Eye (tissue), 1 donor: Measurements from ENCODE around the gene DIAPH2.

Source experiments
- DNase-seq: peaks from one replicate; pipeline ENCODE4 v3.0.0-alpha.2; 2015

Gene DIAPH2

DNA sequence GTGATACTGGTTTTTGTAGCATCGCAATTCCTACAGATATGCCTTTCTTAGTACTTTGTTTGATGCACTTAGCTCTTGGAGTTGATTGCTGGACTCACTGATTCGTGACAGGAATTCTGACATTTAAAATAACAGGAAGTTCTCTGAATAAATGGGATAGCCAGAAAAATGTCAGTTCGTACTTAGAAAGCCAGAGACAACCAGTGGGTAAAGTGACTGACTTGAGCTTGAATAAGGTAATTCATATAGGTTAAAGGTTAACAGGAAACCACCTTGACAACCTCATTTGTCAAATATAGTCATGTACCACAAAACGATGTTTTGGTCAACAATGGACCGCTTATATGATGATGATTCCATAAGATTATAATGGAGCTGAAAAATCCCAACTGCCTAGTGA, 380.4 kb downstream of the DIAPH2 start:
- no peak for DNase-seq

- DNase-seq = no peak
Observed at GRCh38 chrX:97065973-97066372, 381.3 kb downstream of the DIAPH2 start.

DNA sequence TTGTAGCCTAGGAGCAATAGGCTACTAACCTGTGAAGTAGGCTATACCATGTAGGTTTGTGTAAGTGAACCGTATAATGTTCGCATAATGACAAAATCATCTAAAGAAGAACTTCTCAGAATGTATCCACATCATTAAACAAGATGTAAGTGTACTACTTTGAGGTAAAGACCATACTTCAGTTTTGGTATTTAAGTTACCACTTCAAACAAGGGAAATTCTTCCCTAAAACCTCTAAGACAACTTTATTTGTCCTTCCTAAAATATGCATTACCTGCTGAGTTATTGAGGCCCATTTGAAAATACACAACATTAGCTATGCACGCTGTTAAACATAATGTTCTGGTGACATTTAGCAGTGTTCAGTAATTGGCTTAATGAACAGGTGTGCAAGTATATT, 381.7 kb downstream of the DIAPH2 start:
- no peak for DNase-seq

- DNase-seq = no peak
Observed at GRCh38 chrX:97070346-97070745, 385.7 kb downstream of the DIAPH2 start.

- DNase-seq = no peak
Observed at GRCh38 chrX:97074400-97074799, 389.8 kb downstream of the DIAPH2 start.

GRCh38 chrX:97089116-97089515, 404.5 kb downstream of the DIAPH2 start:
- DNase-seq = no peak

DNA sequence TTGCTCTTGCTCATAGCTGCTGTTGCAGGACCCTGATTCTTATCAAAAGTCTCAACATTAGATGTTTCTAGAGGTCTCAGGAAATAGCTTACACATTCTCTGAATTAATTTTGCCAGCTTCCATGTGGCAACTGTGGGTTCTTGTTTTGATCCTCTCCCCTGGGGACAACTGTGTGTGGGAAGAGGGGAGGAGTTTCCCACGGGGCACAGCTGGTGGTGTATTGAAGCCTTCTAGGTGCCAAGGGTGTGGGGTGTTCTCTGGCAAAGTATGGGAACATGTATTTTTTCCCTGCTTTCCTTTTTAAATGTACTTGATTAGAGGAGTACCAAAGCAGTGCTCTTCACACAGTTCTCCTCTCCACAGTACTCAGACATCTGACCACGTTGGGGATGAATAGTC, 411.7 kb downstream of the DIAPH2 start:
- no peak for DNase-seq

GRCh38 chrX:97102938-97103337, 418.3 kb downstream of the DIAPH2 start:
- no peak for DNase-seq

DNA sequence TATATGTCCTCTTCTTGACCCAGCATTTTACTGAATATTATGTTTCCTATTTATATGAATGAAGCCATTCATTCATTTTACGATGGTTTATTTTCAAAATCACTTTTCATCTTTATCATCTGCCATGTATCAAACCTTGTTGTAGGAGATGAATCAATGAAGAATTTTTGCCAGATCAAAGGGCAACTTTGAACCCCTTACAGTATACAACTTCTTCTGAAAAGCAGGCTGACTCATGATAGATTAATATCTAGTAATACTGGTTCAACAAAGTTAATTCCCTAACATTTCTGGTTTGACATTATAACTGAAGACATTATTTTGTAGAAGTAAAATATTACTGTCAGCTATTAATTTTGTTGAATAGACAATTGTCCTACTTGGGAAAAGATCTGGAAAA, 425.1 kb downstream of the DIAPH2 start:
- no peak for DNase-seq

DNA sequence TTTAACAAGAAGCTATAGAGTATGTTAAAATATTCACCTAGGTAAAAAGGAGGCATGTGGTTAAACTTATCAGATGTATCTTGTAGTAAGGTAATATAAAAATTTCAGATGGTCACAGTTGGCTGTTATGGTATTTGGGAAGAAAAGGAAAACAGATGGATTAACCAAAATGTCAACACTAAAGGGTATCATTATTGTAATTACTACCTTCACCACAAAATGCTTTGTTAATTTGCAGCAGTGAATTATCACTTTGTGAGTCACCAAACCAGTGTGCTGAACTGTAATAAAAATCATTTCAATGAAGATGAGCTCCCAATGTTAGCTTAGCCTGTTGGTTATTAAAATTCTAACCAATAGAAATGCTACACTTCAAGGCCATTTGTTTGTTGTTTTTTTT, 432.9 kb downstream of the DIAPH2 start:
- DNase-seq = no peak

DNA sequence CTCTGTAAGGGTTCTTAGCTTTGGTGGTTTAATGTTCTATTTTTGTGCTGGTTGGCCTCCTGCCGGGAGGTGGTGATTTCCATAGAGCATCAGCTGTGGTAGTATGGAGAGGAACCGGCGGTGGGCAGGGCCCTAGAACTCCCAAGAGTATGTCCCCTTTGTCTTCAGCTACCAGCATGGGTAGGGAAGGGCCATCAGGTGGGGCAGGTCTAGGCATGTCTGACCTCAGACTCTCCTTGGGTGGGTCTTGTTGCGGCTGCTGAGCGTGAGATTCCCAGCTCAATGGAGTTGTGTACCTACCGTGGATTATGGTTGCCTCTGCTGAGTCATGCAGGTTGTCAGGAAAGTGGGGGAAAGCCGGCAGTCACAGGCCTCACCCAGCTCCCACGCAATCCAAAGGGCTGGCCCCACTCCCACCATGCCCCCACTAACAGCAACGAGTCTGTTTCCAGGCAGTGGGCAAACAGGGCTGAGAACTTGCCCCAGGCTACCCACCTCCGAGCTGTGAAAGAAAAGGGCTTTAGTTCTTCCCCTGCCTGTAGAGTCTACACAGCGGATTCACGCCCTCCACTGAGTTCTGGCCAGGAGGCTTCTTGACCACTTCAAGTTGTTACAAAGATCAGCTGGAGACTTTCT, 434.9 kb downstream of the DIAPH2 start:
- DNase-seq = no peak

- DNase-seq = no peak
Observed at GRCh38 chrX:97123001-97123400, 438.4 kb downstream of the DIAPH2 start.

GRCh38 chrX:97126020-97126419, 441.4 kb downstream of the DIAPH2 start:
- no peak for DNase-seq

GRCh38 chrX:97132664-97133415, 448.2 kb downstream of the DIAPH2 start:
- DNase-seq = peak; percentile 7

DNA sequence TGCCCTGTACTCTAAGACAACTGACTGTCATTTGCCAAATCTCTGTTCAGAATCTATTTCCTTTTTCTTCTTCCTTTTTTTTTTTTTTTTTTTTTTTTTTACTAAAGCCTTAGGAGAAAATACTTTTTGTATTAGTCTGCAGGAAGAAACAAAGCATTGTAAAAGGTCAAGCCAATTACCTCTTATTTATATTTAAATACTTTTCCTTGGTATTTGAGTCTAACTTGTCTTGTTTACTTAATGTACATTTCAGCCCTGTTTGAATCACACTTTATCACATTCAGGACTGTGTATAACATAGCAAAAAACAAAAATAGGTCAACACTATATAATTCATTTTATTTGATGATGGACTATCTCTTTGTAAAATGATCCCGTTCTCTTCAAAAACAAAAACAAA, 461.3 kb downstream of the DIAPH2 start:
- DNase-seq = no peak

DNA sequence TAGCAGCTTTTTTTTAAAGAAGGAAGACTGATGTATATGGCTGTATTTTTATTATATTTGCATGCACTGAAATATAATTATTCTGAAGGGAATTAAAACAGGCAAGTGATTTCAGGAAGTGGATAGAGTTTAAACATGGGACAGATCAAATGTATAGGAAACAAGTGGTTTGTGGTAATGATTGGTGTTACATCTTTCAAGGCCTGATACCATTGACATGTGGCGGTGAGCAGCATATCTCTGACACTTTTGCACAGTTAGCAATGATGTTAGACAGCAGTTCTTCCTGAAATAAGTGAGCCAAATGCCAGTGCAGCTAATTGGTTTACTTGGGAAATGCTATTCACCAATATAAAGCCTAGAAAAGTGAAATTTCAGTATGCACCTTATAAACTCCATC, 471.2 kb downstream of the DIAPH2 start:
- no peak for DNase-seq

GRCh38 chrX:97158269-97158668, 473.6 kb downstream of the DIAPH2 start:
- DNase-seq = no peak

DNA sequence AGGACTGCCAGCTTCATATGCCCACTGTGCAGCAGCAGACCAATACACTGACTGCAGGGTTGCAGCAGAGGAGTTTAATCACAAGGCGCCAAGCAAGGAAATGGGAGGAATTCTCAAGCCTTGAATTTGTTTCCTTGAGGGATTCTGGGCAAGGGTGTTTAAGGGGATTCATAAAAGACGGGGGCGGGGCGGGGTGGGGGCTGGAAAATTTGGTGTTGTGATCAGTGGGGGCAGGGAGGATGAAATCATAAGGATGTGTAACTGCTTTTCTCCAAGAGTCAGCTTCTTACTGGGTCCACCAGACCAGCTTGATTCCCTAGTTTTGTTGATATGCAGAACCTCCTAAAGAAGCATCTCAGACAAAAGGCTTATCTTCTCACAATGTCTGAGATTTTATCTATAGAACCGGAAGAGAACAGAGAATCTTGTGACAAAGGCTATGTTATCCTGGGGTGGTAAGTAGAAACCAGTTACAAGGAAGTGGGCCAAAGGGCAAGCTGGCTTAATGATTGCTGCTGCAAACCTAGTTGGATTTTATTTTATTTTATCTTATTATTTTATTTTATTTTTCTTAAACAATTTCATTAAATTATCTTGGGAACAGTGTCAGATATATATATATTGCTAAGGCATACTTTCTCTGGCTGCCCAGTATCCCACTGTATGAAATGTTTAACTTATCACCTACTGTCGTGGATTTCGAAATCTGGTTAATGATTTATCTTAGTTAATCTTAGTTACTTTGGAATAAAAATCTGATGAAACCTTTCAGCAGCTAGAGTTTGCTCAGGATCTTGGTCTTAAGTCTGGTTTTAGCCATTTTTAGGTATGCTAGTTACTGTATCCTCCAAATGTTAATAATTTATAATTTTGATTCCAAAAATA, 475.5 kb downstream of the DIAPH2 start:
- DNase-seq = peak; percentile 1

DNA sequence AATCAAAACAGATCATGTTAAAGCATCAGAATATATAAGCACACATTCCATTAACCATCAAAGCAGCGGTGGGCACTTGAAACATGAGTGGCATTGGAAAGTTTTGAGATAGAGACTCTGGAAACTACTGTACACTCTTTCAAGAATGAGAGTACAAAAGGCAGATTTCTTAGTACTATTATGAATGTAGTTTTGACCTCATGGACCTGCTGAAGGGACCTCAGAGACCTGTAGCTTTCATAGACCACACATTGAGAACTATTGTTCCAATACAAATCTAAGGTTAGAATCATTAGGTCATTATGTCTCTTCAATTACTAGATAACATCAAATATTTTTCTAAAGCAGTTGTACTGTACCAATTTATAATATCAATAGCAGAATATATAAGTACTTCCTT, 482.7 kb downstream of the DIAPH2 start:
- DNase-seq = no peak

DNA sequence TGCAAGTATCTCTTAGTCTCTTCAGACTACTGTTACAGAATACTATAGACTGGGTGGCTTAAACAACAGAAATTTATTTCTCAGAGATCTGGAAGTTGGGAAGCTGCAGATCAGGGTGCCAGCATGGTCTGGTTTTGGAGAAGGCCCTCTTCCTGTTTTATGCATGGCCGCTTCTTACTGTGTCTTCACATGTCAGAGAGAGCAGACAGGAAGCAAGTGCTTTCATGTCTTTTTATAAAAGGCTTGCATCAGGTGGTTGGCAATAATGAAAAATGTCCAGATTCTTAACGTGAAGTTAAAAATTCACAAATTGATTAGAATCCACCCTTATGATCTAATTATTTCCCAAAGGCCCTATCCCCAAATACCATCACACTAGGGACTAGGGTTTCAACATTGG, 484.0 kb downstream of the DIAPH2 start:
- DNase-seq = no peak

- no peak for DNase-seq
Observed at GRCh38 chrX:97175147-97175546, 490.5 kb downstream of the DIAPH2 start.

DNA sequence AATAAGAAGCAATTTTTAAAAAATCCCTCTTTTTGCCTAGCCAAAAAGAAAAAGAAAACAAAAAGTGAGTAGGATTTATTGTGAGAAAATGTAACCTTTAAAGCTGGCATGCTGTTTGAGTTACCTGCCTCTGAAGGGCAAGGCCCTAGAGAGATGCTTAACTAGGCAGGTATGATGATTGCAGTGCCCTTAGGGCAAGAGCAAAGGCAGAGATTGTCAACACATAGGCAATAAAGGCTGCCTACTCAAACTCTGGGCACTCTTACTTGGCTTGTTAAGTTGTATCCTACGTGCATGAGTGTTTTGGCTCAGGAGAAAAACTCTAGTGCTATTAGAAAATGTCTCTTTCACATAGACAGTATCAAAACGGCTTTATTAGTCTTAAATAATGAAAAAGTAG, 505.0 kb downstream of the DIAPH2 start:
- DNase-seq = no peak

DNA sequence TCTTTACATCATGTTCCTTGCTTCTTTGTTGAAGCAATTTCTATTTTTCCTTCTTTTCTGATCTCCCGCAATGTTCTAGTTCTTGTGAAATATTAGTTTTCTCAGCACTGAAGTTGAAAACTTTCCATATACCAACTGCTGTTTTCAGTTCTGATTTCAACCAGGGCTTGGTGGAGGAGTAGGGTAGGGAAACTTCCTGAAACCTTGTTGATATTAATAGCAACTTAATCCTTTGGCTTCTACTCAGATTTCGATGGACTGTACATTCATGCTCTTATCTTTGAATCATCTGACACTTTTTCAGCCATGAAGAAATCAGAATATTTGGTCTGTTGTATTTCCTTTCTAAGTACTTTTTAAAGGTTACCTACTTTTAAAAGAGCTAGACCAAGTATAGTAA, 514.9 kb downstream of the DIAPH2 start:
- DNase-seq = no peak

DNA sequence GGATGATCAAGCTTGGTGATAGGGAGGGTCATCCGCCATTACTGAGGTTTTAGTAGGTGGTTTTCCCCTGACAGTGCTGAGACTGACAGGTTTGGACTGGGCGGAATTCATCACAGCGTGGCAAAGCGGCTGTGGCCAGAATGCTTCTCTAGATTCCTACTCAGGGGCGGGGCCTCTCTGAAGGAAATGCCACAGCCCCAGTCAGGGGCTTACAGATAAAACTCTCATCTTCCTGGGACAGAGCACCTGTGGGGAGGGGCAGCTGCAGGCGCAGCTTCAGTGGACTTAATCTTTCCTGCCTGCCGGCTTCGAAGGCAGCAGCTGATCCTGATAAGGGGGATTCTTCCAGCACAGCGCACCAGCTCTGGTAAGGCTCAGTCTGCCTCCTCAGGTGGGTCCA, 515.8 kb downstream of the DIAPH2 start:
- no peak for DNase-seq
